Glutamatergic neuron (in vitro differentiated cells): ENCODE data around the gene NCAM1. TPM values are rescaled to one million over a fixed set of nuclear protein-coding genes. Genes with fewer than 3 reads are reported as not detected.
A peak's percentile ranks its signal among the peaks of the same experiment; 100 is the strongest.

ENCODE experiments used
- DNase-seq: peaks from one replicate; pipeline ENCODE4 v3.0.0; 2022
- H3K27ac Mint-ChIP-seq: one replicate; pipeline ENCODE4 v1.8.0; 2020; ENCODE audit warnings: mild to moderate bottlenecking, mixed read lengths, inconsistent platforms; ENCODE audit not compliant: unreplicated experiment
- H3K27me3 Mint-ChIP-seq: one replicate; pipeline ENCODE4 v1.8.0; 2020; ENCODE audit warnings: mild to moderate bottlenecking, moderate library complexity, mixed read lengths, inconsistent platforms; ENCODE audit not compliant: unreplicated experiment
- H3K36me3 Mint-ChIP-seq: one replicate; pipeline ENCODE4 v1.8.0; 2020; ENCODE audit warnings: mild to moderate bottlenecking, mixed read lengths, inconsistent platforms; ENCODE audit not compliant: unreplicated experiment
- H3K4me1 Mint-ChIP-seq: one replicate; pipeline ENCODE4 v1.8.0; 2020; ENCODE audit warnings: mild to moderate bottlenecking, low read depth, mixed read lengths, inconsistent platforms; ENCODE audit not compliant: unreplicated experiment
- H3K4me3 Mint-ChIP-seq: one replicate; pipeline ENCODE4 v1.8.0; 2020; ENCODE audit warnings: mild to moderate bottlenecking, mixed read lengths, inconsistent platforms; ENCODE audit not compliant: unreplicated experiment
- H3K9me3 Mint-ChIP-seq: one replicate; pipeline ENCODE4 v1.8.0; 2020; ENCODE audit warnings: mild to moderate bottlenecking, moderate library complexity, mixed read lengths, inconsistent platforms; ENCODE audit not compliant: unreplicated experiment
- CTCF ChIP-seq: fragments of 200-600 bp; sonication (generic); IDR thresholded peaks from one replicate; pipeline ENCODE4 v1.5.0; 2021; ENCODE audit not compliant: partially characterized antibody, unreplicated experiment
- total RNA-seq: library from RNA; stranded (reverse); fragmentation: NEBNext Ultra II Directional; extraction: Animal tissue kit (Norgen Biotek cat#: 25700); gene quantifications from one replicate; pipeline ENCODE4 v1.2.1, GENCODE V29; 2021; ENCODE audit not compliant: unreplicated experiment

The NCAM1 gene
- total RNA-seq, 1 donor from 2014 or later = 819 TPM

- Mint-ChIP-seq H3K27ac (peak overlapping the region; percentile 96), H3K36me3 (no peaks in the 10 kb centered on the region), H3K4me1 (peaks cover 71% of the 10 kb centered on the region), H3K9me3 (peaks cover 26% of the 10 kb centered on the region), H3K27me3 (peaks cover 10% of the 10 kb centered on the region), H3K4me3 (peak overlapping the region; percentile 74)
- no peak for TF ChIP-seq CTCF
- no peak for DNase-seq
Measured at GRCh38 chr11:113148076-113148475, 186.9 kb downstream of the NCAM1 start.

- Mint-ChIP-seq H3K4me1 (peaks cover 67% of the 10 kb centered on the region), H3K36me3 (no peaks in the 10 kb centered on the region), H3K9me3 (peaks cover 24% of the 10 kb centered on the region), H3K27me3 (peaks cover 10% of the 10 kb centered on the region), H3K27ac (peak overlapping the region; percentile 96), H3K4me3 (peak overlapping the region; percentile 17)
- no peak for DNase-seq
- TF ChIP-seq CTCF = no peak
Measured at GRCh38 chr11:113148652-113149051, 187.4 kb downstream of the NCAM1 start.

GRCh38 chr11:113151521-113151920, 190.3 kb downstream of the NCAM1 start:
- Mint-ChIP-seq H3K9me3 (peaks cover 16% of the 10 kb centered on the region), H3K4me3 (no peak overlapping the region), H3K36me3 (no peaks in the 10 kb centered on the region), H3K4me1 (peaks cover 41% of the 10 kb centered on the region), H3K27me3 (peaks cover 8% of the 10 kb centered on the region), H3K27ac (no peak overlapping the region)
- no peak for DNase-seq
- no peak for TF ChIP-seq CTCF

- Mint-ChIP-seq H3K9me3 (peaks cover 16% of the 10 kb centered on the region), H3K4me1 (peaks cover 31% of the 10 kb centered on the region), H3K27me3 (peaks cover 9% of the 10 kb centered on the region), H3K27ac (no peak overlapping the region), H3K36me3 (no peaks in the 10 kb centered on the region), H3K4me3 (no peak overlapping the region)
- no peak for TF ChIP-seq CTCF
- DNase-seq = no peak
Measured at GRCh38 chr11:113152500-113152899, 191.3 kb downstream of the NCAM1 start.

- peaks cover 25% of the 10 kb centered on the region for H3K4me1 Mint-ChIP-seq
- peaks cover 13% of the 10 kb centered on the region for H3K9me3 Mint-ChIP-seq
- H3K27ac Mint-ChIP-seq = no peak overlapping the region
- peaks cover 5% of the 10 kb centered on the region for H3K27me3 Mint-ChIP-seq
- no peak for DNase-seq
- H3K36me3 Mint-ChIP-seq = no peaks in the 10 kb centered on the region
- no peak overlapping the region for H3K4me3 Mint-ChIP-seq
- TF ChIP-seq CTCF = no peak
Measured at GRCh38 chr11:113153847-113154246, 192.6 kb downstream of the NCAM1 start.
